Esophagus squamous epithelium (tissue), 5 donors: ENCODE data around the gene TMC8. TPM values are rescaled to one million over a fixed set of nuclear protein-coding genes. Genes with fewer than 3 reads are reported as not detected.

ENCODE experiments used
- DNase-seq: peaks from one replicate; lab custom pipeline; 2025; lab: John Stamatoyannopoulos, UW
- H3K27ac ChIP-seq, 4 donors: fragments of 200-600 bp; sonication (generic); one replicate each; pipeline ENCODE4 v1.5.1; 2016 to 2019; ENCODE audit warnings: mild to moderate bottlenecking in 1 of 4
- H3K27me3 ChIP-seq, 4 donors: fragments of 200-600 bp; sonication (generic); 1 replicate in 3 of 4; 2 replicates in 1 of 4; pipeline versions ENCODE4 v1.5.1 to v1.6.0; 2017 to 2021; ENCODE audit warnings: antibody characterized with exemption in 1 of 4
- H3K36me3 ChIP-seq, 3 donors: fragments of 200-600 bp; sonication (generic); one replicate each; pipeline ENCODE4 v1.5.1; 2016 to 2019
- H3K4me1 ChIP-seq, 3 donors: fragments of 200-600 bp; sonication (generic); one replicate each; pipeline ENCODE4 v1.5.1; 2017 to 2019
- H3K4me3 ChIP-seq, 4 donors: fragments of 200-600 bp; sonication (generic); 1 replicate in 3 of 4; 2 replicates in 1 of 4; pipeline ENCODE4 v1.5.1; 2016 to 2019; ENCODE audit warnings: mild to moderate bottlenecking in 2 of 4, moderate library complexity in 1 of 4
- H3K9me3 ChIP-seq, 3 donors: fragments of 200-600 bp; sonication (generic); one replicate each; pipeline ENCODE4 v1.5.1; 2016 to 2019
- CTCF ChIP-seq, 6 experiments: fragments of 450-650 bp in 4 of 6; fragments of 200-600 bp in 2 of 6; sonication (generic) in 2 of 6; IDR thresholded peaks; one replicate each; pipeline ENCODE4 v1.5.1; 2016 to 2019; ENCODE audit warnings: antibody characterized with exemption in 6 of 6, mild to moderate bottlenecking in 4 of 6, moderate library complexity in 4 of 6
- POLR2A ChIP-seq, 4 donors: fragments of 450-650 bp; IDR thresholded peaks; one replicate each; pipeline ENCODE4 v1.6.1; 2017; ENCODE audit warnings: antibody characterized with exemption in 4 of 4, mild to moderate bottlenecking in 4 of 4, moderate library complexity in 3 of 4
- WGBS, 2 donors: methylation state at CpG; one replicate each; pipeline ENCODE4 v1.1.5; 2018; 5-methylcytosine and 5-hydroxymethylcytosine counted together
- intact Hi-C: fragments of 100-400 bp; cut with DNase I; formaldehyde crosslinking; loops from one replicate; pipeline ENCODE4 v1.15.0; 2022
- total RNA-seq, 4 donors: library from RNA; depleted of rRNA; stranded (reverse); fragments of >200 nt; gene quantifications; one replicate each; pipeline ENCODE4 v1.1.0, GENCODE V29; 2016
- donor health status: DM: yes; HTN: yes; CAD: no.

The TMC8 gene
- total RNA-seq, 4 donors from 2014 or later = 1.00 to 5.7 (median 1.5) TPM

DNA sequence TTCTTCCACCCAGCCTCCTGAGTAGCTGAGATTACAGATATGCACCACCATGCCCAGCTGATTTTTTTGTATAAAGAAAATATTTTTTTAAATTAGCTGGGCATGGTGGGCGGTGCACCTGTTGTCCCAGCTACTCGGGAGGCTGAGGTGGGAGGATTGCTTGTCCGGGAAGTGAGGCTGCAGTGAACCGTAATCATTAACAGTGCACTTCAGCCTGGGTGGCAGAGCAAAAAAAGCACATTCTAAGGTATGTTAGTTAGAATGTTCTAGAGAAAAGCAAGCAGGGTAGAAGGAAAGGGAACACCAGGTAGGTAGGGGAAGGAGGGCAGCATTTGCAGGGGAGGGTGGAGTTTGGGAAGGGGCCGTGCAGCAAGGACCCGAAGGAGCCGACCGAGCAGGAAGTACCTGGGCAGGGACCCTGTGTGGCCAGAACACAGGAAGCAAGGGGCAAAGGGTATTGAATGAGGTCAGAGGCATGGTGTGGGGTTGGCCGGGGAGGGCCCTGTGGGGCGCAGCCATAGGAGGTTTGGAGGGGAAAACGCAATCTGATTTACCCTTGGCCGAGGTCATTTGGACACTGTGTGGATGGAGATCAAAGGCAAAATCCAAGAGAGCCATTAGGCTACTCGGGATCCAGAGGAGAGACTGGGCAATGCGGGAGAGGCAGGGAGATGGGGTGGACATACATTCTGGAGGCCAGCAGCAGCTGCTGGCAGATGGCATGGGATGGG lies 17.9 kb downstream of the TMC8 start:
- TF ChIP-seq CTCF (IDR thresholded peaks at IDR 0.05) = no peak
- no peak for TF ChIP-seq POLR2A (IDR thresholded peaks at IDR 0.05)
- H3K27ac ChIP-seq = no peak overlapping the region
- DNase-seq = no peak
- WGBS, 2 donors = 78 to 85% methylated on average over 14 of the region's 14 CpGs
- H3K27me3 ChIP-seq = no peaks in the 10 kb centered on the region
- intact Hi-C loops = no loop called here
- no peak overlapping the region for H3K4me3 ChIP-seq
- no peaks in the 10 kb centered on the region for H3K36me3 ChIP-seq
- peaks cover 24 to 71% (median 37%) of the 10 kb centered on the region in 3 donors for H3K4me1 ChIP-seq
- no peaks in the 10 kb centered on the region for H3K9me3 ChIP-seq

DNA sequence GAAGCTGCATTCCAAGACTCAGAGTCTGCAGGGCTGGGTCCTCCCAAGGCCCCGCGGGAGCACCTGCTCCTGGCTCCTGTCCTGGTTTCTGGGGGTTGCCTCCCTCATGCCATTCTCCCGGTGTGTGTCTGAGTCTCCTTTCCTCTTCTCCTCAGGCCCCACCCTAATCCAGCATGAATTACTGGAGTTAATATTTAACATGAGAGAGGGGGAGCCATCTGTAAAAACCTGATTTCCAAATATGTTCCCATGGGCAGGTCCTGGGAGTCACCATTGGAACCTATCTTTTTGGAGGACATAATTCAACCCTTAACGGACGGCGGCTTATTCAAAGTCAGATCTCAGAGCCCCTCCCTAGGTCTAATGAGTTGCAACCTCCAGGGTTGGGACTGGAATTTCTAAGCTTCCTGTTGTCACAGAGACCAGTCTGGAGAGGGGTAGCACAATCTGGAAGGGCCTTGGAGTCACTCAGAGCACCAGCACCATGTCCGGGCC lies 21.0 kb downstream of the TMC8 start:
- Histone ChIP-seq H3K4me1 (peaks cover 4 to 58% (median 10%) of the 10 kb centered on the region in 3 donors), H3K4me3 (no peak overlapping the region), H3K27me3 (no peaks in the 10 kb centered on the region), H3K36me3 (no peaks in the 10 kb centered on the region), H3K27ac (peak overlapping the region in 2 of 4 donors; percentile 71 to 74), H3K9me3 (no peaks in the 10 kb centered on the region)
- TF ChIP-seq CTCF (IDR thresholded peaks at IDR 0.05) (no peak), POLR2A (IDR thresholded peaks at IDR 0.05) (no peak)
- DNase-seq = no peak
- intact Hi-C loops = no loop called here
- 44 to 54% methylated on average over 4 to 6 of the region's 7 CpGs for WGBS, 2 donors

DNA sequence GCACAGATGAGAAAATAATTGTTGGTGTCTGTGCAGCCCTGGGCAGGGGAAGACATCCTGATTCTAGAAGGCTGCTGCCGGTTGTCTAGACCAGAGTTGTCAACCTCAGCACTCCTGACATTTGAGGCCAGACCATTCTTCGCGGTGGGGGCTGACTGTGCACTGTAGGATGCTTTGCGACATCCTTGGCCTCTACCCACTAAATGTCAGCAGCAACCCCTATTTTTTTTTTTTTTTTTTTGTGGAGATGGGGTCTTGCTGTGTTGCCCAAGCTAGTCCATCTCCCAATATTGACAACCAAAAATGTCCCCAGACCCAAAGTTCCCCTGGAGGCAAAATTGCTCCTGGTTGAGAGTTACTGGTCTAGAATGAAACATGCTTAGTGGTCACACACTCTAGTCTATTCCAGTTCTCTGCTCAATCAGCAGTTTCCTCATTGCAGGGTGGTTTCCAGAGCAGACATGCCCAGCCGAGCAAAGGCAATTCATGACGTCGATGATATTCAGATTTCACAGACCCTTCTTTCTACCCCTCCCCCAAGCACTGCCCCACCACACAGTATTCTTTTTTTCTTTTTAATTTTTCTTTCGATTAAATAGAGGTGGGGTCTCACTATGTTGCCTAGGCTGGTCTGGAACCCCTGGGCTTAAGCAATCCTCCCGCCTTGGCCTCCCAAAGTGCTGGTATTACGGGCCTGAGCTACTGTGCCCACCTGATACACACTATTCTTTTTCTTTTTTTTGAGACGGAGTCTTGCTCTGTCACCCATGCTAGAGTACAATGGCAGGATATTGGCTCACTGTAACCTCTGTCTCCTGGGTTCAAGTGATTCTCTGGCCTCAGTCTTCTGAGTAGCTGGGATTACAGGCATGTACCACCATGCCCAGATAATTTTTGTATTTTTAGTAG lies 24.6 kb downstream of the TMC8 start:
- intact Hi-C loops = no loop called here
- WGBS, 2 donors = 66 to 70% methylated on average over 11 of the region's 11 CpGs
- Histone ChIP-seq H3K4me1 (peaks cover 7 to 55% (median 11%) of the 10 kb centered on the region in 3 donors), H3K27me3 (no peaks in the 10 kb centered on the region), H3K27ac (peak overlapping the region in 2 of 4 donors; percentile 29 to 30), H3K4me3 (no peak overlapping the region), H3K36me3 (no peaks in the 10 kb centered on the region), H3K9me3 (no peaks in the 10 kb centered on the region)
- DNase-seq = no peak
- TF ChIP-seq CTCF (IDR thresholded peaks at IDR 0.05) = no peak
- TF ChIP-seq POLR2A (IDR thresholded peaks at IDR 0.05) = no peak

DNA sequence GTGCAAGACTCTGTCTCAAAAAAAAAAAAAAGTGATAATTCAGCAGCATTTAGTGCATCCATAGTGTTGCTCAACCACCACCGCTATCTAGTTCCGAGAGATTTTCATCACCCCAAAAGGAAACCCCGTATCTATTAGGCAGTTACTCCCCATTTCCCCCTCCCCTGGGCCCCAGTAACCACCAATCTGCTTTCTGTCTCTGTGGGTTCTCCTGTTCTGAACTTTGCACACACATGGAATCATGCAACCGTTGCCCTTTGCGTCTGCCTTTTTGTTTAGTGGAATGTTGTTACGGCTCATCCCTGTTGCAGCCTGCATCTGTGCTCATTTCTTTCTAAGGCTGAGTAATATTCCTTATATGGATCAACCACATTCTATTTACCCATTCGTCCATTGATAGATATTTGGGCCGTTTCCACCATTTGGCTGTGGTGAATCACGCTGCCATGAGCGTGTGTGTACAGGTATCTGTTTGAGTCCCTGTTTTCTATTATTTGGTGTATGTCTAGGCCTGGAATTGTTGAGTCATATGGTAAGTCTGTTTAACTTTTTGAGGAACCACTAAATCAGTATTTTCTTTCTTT lies 29.1 kb downstream of the TMC8 start:
- intact Hi-C loops = no loop called here
- TF ChIP-seq CTCF (IDR thresholded peaks at IDR 0.05) (no peak), POLR2A (IDR thresholded peaks at IDR 0.05) (no peak)
- peaks cover 14 to 53% (median 19%) of the 10 kb centered on the region in 3 donors for H3K4me1 ChIP-seq
- H3K9me3 ChIP-seq = no peaks in the 10 kb centered on the region
- H3K27ac ChIP-seq = peak overlapping the region; percentile 63 to 82 (median 78)
- no peak for DNase-seq
- 27 to 37% methylated on average over 10 of the region's 10 CpGs for WGBS, 2 donors
- no peaks in the 10 kb centered on the region for H3K27me3 ChIP-seq
- H3K36me3 ChIP-seq = no peaks in the 10 kb centered on the region
- H3K4me3 ChIP-seq = no peak overlapping the region
